GM21390 (cell line): ENCODE results near the gene ALPP.
"Not testable (repeated sequence)": the region's sequence is repeated elsewhere in the genome, so short reads cannot be mapped to it uniquely, and the experiment has no call there.

Experiments
- ATAC-seq: cut with Tn5 transposase; IDR thresholded peaks from one replicate; pipeline ENCODE4 v1.9.1; 2021; ENCODE audit not compliant: unreplicated experiment

ALPP gene

DNA sequence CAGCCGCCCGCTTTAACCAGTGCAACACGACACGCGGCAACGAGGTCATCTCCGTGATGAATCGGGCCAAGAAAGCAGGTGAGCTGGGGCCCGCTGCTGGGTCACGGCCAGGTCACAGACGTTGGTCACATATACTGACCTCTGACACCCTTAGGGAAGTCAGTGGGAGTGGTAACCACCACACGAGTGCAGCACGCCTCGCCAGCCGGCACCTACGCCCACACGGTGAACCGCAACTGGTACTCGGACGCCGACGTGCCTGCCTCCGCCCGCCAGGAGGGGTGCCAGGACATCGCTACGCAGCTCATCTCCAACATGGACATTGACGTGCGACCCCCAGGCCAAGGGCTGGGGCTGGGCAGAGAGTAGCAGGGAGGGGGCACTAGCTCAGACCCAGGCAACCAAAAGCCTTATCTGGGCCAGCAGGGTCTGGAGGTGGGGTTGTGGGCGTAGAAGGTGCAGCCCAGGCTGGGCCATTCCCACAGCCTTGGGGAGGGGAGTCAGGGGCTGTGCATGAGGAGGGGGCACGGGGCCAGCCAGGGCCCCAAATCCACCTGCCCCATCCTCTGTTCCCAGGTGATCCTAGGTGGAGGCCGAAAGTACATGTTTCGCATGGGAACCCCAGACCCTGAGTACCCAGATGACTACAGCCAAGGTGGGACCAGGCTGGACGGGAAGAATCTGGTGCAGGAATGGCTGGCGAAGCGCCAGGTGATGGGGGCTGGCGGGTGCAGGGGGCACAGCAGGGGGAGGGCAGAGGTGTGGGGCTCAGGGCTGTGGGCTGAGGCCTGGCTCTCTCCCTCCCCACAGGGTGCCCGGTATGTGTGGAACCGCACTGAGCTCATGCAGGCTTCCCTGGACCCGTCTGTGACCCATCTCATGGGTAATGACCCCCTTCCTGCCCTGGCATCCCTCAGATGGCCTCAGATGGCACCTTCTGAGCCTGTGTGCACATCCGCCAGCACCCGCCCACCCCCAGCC, 1.3 kb downstream of the ALPP start:
- not testable (repeated sequence) for ATAC-seq

DNA sequence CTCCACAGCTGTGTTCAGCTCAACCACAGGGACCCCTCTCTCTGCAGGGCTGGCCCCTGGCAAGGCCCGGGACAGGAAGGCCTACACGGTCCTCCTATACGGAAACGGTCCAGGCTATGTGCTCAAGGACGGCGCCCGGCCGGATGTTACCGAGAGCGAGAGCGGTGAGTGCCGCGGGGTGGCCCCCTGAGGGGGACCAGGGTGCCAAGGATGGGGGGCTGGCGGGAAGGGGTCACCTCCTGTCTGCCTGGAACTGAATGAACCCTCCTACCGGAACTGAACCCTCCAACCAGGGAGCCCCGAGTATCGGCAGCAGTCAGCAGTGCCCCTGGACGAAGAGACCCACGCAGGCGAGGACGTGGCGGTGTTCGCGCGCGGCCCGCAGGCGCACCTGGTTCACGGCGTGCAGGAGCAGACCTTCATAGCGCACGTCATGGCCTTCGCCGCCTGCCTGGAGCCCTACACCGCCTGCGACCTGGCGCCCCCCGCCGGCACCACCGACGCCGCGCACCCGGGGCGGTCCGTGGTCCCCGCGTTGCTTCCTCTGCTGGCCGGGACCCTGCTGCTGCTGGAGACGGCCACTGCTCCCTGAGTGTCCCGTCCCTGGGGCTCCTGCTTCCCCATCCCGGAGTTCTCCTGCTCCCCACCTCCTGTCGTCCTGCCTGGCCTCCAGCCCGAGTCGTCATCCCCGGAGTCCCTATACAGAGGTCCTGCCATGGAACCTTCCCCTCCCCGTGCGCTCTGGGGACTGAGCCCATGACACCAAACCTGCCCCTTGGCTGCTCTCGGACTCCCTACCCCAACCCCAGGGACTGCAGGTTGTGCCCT, 2.9 kb downstream of the ALPP start:
- ATAC-seq, result not testable (repeated sequence)

DNA sequence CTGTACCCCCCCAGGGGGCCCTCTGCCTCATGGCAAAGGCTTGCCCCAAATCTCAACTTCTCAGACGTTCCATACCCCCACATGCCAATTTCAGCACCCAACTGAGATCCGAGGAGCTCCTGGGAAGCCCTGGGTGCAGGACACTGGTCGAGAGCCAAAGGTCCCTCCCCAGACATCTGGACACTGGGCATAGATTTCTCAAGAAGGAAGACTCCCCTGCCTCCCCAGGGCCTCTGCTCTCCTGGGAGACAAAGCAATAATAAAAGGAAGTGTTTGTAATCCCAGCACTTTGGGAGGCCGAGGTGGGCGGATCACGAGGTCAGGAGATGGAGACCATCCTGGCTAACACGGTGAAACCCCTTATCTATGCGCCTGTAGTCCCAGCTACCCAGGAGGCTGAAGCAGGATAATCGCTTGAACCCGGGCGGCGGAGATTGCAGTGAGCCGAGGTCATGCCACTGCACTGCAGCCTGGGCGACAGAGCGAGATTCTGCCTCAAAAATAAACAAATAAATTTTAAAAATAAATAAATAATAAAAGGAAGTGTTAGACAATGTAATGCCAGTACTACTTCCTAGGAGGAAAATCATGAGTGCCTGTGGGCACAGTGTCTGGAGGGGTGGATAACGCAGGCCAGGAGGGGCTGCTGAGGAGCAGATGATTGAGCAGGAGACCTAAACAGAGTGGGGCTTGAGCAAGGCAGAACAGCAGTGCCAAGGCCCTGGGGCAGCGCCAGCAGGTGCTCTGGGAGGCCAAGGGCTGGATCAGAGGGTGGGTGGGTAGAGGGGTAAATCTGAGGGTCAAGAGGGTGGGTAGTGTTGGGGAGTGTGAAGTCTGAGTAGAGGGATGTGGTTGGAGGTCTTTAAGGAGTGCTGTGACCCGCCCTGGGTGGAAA, 4.0 kb downstream of the ALPP start:
- ATAC-seq, result no peak

DNA sequence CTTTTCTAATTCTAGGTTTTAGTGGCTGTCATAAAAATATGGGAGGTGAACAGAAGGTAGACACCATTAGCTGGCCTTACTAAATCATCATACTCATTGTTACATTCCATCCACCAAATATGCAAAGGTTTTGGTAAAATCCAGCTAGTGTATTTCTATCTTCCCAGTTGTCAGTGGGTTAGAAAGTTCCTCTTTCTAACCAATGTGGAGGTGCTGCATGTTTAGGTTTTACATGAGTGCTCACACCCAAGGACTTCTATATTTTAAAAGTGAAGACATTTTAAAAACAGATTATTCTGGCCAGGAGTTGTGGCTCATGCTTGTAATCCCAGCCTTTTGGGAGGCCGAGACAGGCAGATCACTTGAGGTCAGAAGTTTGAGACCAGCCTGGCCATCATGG, 5.9 kb downstream of the ALPP start:
- ATAC-seq, result no peak

DNA sequence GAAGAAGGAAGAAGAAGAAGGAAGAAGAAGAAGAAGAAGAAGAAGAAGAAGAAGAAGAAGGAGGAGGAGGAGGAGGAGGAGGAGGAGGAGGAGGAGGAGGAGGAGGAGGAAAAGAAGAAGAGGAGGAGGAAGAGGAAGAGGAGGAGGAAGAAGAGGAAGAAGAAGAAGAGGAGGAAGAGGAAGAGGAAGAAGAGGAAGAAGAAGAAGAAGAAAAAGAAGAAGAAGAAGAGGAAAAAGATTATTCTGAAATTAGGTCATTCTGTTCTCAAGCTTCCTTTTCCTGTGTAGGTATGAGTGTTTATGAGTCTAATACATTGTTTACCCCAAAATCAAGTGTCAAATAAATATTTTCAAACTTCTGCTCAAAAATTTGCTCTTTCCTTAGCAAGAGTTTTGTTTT, 6.5 kb downstream of the ALPP start:
- ATAC-seq, result not testable (repeated sequence)

DNA sequence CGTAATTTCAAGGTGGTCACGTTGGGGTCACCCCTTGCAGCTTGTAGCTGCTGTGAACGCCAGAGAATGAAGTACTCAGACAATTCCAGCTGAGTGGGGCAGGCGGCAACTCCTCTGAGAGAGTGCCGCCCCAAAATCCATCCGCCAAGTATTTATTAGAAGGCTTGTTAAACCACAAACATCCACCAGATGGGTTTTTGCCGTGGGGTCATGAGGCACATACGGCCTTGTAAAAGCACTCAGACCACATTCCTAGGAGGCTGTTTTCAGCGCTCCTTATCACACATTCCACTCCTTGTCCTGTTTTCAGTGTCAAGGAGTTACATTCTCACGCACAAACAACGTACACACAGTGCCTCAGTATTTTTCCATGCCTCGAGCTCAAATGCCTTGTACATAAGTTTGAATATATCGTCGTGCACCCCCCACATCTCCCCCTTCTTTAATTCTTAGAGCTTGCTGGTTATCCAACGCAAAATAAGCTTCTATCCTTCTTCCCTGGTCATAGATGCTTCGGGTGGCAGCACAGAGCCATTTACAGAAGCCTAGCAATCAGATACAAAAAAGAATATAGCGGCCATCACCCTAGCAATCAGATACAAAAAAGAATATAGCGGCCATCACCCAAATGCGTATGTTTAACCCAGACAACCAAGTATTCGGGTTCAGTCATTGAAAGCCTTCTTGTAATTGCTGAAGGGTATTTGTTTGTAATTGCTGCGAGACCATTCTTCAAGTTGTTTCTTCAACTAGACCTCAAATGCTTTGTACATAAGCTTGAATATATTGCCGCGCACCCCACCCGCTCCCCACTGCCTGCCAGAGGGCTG, 7.3 kb downstream of the ALPP start:
- ATAC-seq, result no peak

DNA sequence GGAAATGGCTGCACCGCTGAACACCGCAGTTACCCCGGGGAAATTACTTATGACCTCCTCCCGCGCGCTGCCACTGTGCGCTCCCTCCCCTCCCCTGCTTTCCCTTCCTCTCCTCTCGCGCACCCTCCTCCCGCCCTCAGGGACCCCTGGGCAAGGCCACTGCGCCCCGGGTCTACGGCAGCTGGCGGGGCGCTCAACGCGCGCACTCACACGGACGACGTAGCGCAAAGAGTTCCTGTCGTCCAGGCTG, 7.9 kb downstream of the ALPP start:
- no peak for ATAC-seq

DNA sequence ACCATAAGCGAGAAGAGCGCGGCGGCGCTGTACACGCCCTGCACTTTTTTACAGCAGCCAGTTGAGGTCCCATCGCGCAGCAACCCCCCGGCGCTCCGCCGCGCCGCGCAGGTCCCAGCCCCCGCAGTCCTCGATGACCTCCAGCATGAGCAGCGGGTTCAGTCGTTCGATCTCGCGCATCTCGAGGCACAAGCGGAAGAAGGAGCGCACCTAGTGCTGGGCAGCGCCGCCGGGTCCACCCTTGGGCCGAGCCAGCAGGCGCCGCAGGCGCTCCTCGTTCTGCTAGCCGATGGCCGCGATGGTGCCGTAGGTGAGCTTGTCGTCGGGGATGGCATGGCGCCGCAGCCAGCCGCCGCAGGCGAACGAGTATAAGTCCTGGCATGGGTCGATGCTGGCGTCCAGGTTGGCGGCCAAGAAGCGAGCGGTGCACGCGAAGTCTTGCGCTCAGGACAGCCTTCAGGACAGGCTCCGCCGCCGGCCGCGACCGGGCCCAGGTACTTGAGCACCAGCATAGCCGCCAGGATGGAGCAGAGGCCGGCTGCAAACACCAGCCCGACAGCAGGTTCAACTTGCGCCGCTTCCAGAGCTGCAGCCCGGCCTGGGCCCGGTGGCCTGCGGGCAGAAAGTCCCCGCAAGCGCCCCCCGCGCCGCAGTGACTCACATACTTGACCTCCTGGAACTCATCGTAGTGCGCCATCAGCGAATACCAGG, 8.3 kb downstream of the ALPP start:
- no peak for ATAC-seq

DNA sequence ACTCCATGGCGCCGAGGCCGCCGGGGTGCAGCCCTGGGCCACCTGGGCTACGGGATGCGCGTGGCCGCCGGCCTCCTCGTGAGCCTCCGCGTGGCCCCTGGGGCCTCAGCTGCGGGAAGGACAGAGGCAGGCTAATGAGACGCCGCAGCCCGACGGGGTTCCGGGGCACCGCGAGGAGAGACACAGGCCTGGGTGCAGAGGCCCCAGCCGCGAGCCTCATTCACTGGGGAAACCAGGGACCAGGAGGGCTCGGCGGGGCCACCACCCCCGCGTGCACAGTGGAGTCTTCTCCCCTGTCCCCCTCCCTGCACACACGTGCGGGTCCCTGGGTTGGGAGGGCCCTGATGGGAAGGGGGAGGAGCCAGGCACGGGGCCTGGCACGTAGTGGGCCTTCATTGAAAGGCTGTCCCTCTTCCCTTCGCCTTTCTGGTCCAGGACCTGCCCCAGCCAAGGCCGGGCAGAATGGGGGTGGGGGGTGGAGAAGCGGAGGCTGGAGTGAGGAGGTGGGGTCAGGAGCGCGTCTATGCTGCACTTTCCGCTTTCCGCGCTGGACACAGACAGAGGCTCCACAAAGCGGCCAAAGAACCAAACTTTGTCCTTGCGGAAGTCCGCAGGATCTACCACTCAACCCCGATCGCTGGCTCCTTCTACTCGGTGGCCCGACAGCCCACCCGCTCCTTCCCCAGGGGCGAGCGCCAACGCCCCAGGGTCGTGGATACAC, 9.1 kb downstream of the ALPP start:
- ATAC-seq, result no peak

DNA sequence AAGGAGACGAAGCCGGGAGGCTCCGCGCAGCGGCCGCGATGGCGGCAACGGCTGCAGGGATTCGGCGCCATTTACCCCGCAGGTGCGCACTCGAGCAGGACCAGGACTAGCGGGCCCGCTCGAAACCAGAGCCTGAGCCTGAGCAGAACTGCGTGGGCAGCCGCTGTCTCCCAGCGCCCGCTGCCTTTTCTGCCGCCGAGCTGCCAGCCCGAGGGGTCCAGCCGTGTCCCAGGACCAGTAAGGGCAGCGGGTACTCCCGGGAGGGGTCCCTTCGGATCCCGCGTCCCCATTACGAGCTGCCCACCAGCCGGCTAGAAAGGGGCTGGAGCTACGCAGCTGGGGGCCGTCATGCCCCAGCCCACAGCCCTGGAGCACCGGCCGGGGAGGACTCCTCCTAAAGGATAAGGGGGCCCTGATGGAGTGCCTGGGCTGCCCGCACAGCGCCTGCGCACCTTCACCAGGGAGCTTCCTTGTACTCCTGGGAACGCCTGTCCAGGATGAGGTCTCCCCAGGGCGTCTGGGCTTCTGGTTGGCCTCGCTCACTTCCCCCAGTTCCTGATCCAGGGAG, 9.9 kb downstream of the ALPP start:
- no peak for ATAC-seq

DNA sequence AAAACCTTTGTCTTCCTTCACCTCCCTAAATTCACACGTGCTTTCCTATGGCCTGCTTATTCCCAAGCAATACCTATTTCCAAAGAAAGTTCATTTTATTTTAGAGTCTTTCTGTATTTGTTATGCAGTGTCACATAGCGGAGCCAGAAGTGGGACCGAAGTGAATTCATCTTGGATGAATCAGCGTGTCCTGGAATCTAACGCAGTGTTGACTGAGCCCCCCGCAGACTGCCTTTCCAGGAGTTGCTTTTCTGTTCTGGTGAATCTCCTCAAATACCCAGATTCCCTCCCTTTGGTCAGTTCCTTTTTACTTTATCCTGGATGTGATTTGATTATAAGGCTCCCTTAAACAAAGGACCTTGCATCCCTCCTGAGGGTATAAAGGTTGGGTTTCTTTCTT, 10.8 kb downstream of the ALPP start:
- no peak for ATAC-seq

DNA sequence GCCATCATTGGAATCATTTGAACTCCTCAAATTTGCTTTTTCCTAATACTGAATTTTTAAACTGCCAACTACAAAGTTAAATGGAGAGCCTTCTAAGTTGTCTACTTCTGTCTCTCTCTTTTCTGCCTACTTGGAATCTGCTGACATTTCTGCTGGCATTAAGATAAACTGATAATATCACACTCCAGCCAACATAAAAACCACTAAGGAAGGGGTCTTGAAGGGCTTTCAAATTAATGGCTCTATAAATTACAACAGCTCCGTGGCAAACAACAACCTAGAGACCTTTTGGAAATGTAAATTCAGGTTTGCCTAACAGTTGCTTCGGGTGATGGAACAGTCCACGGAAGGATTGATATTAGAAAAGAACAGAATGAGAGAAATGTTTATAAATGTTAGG, 12.1 kb downstream of the ALPP start:
- no peak for ATAC-seq

DNA sequence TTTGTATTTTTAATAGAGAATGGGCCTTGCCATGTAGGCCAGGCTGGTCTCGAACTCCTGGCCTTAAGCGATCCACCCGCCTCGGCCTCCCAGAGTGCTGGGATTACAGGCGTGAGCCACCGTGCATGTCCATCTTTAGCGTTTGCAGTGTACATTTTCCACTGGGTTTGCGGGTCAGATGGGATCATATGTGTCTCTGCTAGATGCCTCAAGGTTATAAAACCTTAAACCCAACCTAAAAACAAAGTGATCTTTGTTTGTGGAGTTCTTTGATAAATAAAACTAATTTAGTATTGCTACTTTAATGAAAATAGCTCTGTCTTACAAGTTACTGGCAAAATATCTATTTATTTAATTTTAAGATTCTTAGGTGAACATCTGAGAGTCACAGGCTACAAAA, 15.0 kb downstream of the ALPP start:
- ATAC-seq, result no peak

DNA sequence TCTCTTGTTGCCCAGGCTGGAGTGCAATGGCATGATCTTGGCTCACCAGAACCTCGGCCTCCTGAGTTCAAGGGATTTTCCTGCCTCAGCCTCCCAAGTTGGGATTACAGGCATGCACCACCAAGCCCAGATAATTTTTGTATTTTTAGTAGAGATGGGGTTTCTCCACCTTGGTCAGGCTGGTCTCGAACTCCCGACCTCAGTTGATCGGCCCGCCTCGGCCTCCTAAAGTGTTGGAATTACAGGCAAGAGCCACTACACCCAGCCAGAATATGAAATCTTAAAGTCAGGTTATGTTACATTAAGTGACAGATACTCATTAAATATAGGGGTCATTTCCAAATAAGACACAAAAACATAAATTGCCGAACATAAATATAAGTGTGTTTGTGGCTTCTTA, 15.9 kb downstream of the ALPP start:
- not testable (repeated sequence) for ATAC-seq

DNA sequence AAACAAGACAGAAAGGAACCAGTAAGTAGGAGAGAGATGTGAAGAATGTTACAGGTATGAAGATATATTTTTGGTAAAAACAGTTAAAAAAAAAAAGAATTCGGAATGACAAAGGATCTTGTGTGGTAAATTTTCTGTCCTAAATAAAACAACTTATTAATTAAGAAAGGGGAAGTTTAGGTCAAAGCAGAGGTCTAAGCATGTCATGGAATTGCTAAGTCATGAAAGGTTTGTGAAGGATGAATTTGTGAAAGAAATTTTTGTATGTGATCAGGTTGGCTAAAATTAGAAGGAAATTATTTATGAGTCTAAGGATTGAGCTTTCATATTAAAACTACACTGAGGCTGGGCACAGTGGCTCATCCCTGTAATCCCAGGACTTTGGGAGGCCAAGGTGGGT, 17.0 kb downstream of the ALPP start:
- no peak for ATAC-seq

DNA sequence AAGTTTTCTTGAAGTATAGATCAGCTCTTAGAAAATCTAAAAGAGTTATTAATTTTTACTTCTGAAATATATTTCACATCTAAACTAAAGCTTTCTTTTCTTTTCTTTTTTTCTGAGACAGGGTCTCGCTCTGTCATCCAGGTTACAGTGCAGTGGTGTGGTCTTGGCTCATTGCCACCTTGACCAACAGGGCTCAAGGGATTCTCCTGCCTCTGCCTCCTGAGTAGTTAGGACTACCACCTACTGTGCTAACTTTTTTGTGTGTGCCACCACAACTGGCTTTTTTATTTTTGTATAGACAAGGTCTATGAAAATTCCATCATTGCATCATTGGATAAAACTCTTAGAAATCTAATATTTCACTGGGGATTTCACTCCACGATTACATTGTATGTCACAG, 18.1 kb downstream of the ALPP start:
- no peak for ATAC-seq

DNA sequence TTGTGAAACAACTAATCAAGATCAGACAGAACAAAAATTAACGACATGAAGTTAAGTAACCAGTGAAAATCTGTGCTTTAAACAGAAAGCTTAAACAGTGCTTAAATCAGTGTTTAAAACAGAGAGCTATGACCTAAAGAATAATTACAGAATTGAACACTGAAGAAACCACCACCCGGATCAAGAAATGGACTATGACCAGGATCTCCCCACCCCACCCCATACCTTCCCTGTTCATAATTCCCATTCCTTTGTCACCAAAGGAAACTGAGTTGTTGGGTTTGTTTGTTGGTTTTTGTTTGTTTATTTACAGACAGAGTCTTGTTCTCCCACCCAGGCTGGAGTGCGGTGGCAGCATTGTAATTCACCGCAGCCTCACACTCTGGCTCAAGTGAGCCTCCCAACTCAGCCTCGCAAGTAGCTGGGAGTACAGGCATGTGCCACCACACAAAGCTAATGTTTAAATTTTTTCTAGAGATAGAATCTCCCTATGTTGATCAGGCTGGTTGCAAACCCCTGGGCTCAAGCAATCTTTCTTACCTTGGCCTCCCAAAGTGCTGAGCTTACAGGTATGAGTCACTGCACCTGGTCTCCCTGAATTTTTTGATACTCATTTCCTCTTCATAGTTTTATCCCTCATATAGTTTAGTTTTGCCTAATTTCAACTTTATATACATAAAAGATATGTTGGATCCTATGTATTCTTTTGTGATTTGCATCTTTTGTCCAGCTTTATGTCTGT, 19.9 kb downstream of the ALPP start:
- no peak for ATAC-seq
